Sigmoid colon (tissue), 7 donors: Measurements from ENCODE around the gene RPS24. TPM values are rescaled to one million over a fixed set of nuclear protein-coding genes. Genes with fewer than 3 reads are reported as not detected.

Source experiments
- DNase-seq: peaks from one replicate; pipeline ENCODE4 v3.0.0-alpha.2; 2019
- H3K27ac ChIP-seq, 4 donors: fragments of 200-600 bp; sonication (generic); one replicate each; pipeline ENCODE4 v1.5.1; 2016 to 2019; ENCODE audit warnings: mild to moderate bottlenecking in 1 of 4
- H3K27me3 ChIP-seq, 3 donors: fragments of 200-600 bp; sonication (generic); one replicate each; pipeline ENCODE4 v1.5.1; 2019; ENCODE audit warnings: mild to moderate bottlenecking in 1 of 3
- H3K36me3 ChIP-seq, 4 donors: fragments of 200-600 bp; sonication (generic); one replicate each; pipeline ENCODE4 v1.5.1; 2016 to 2019
- H3K4me1 ChIP-seq, 4 donors: fragments of 200-600 bp; sonication (generic); one replicate each; pipeline ENCODE4 v1.5.1; 2017 to 2019
- H3K4me3 ChIP-seq, 4 donors: fragments of 200-600 bp; sonication (generic); one replicate each; pipeline ENCODE4 v1.5.1; 2017 to 2019; ENCODE audit warnings: mild to moderate bottlenecking in 2 of 4, moderate library complexity in 1 of 4
- H3K9me3 ChIP-seq, 4 donors: fragments of 200-600 bp in 3 of 4; sonication (generic) in 3 of 4; one replicate each; pipeline versions ENCODE4 v1.5.1 to v1.6.1; 2013 to 2019
- EP300 ChIP-seq, 4 donors: sonication (generic); formaldehyde crosslinking; IDR thresholded peaks; one replicate each; pipeline ENCODE4 v1.6.1; 2017; ENCODE audit warnings: antibody characterized with exemption in 4 of 4
- POLR2A ChIP-seq, 2 donors: fragments of 450-650 bp; IDR thresholded peaks; one replicate each; pipeline ENCODE4 v1.6.1; 2016; ENCODE audit warnings: antibody characterized with exemption in 2 of 2, mild to moderate bottlenecking in 2 of 2, moderate library complexity in 2 of 2
- POLR2AphosphoS5 ChIP-seq, 4 donors: sonication (generic); formaldehyde crosslinking; IDR thresholded peaks; one replicate each; pipeline ENCODE4 v1.6.1; 2017; ENCODE audit warnings: antibody characterized with exemption in 4 of 4
- WGBS, 2 donors: extraction: QIAGEN DNeasy Blood & Tissue Kit; methylation state at CpG; one replicate each; pipeline ENCODE4 v1.1.7; 2013; 5-methylcytosine and 5-hydroxymethylcytosine counted together
- intact Hi-C: fragments of 100-400 bp; cut with DNase I; formaldehyde crosslinking; loops from one replicate; pipeline ENCODE4 v1.15.1; 2023
- polyA plus RNA-seq, 3 donors: library from polyadenylated mRNA; stranded (reverse); fragments of 200-250 nt; gene quantifications; one replicate each; pipeline ENCODE4 v1.2.3, GENCODE V29; 2013
- total RNA-seq, 4 donors: library from RNA; depleted of rRNA; stranded (reverse); fragments of >200 nt; gene quantifications; one replicate each; pipeline ENCODE4 v1.1.0, GENCODE V29; 2016
- TF ChIP-seq, protein P1 (sequence below), 4 experiments: fragments of 450-650 bp in 3 of 4; fragments of 200-600 bp in 1 of 4; IDR thresholded peaks; one replicate each; pipeline ENCODE4 v1.5.1; 2016 to 2019; ENCODE audit warnings: antibody characterized with exemption in 4 of 4, mild to moderate bottlenecking in 3 of 4, moderate library complexity in 2 of 4
- donor health status: healthy with polysubstance abuse.
- donor health status: Bipolar disorder and iron deficiency.
- donor health status: healthy.

Gene RPS24
- total and polyA plus RNA-seq, 7 donors, result 2,487 to 7,696 (median 3,724) TPM

DNA sequence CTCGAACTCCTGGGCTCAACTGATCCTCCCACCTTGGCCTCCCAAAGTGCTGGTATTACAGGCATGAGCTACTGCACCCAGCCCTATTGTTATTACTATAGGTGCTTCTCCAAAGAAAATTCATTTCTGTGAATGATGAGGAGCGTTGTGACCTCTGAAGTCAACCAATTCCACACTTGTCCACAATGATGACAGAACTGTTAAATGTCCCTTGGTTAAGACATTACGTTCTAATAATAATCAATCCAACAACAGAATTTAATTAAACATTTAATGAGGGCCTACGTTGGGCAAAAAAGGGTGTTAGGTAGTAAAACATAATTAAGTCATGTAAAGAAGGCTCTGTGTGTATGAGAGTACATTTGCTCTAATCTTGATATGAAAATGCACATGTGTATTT lies 22.6 kb upstream of the RPS24 start:
- 92 to 93% methylated on average over 4 of the region's 4 CpGs for WGBS, 2 donors
- H3K9me3 ChIP-seq, result no peaks in the 10 kb centered on the region
- H3K27ac ChIP-seq, result no peak overlapping the region
- no peak overlapping the region for H3K4me3 ChIP-seq
- intact Hi-C loops, result no loop called here
- H3K36me3 ChIP-seq, result peaks cover 9 to 96% (median 54%) of the 10 kb centered on the region in 4 donors
- no peaks in the 10 kb centered on the region for H3K4me1 ChIP-seq
- no peak for DNase-seq
- TF ChIP-seq, protein P1, sequence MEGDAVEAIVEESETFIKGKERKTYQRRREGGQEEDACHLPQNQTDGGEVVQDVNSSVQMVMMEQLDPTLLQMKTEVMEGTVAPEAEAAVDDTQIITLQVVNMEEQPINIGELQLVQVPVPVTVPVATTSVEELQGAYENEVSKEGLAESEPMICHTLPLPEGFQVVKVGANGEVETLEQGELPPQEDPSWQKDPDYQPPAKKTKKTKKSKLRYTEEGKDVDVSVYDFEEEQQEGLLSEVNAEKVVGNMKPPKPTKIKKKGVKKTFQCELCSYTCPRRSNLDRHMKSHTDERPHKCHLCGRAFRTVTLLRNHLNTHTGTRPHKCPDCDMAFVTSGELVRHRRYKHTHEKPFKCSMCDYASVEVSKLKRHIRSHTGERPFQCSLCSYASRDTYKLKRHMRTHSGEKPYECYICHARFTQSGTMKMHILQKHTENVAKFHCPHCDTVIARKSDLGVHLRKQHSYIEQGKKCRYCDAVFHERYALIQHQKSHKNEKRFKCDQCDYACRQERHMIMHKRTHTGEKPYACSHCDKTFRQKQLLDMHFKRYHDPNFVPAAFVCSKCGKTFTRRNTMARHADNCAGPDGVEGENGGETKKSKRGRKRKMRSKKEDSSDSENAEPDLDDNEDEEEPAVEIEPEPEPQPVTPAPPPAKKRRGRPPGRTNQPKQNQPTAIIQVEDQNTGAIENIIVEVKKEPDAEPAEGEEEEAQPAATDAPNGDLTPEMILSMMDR (IDR thresholded peaks at IDR 0.05), result no peak
- TF ChIP-seq POLR2A (IDR thresholded peaks at IDR 0.05), result no peak
- TF ChIP-seq EP300 (IDR thresholded peaks at IDR 0.05), result no peak
- no peak for TF ChIP-seq POLR2AphosphoS5 (IDR thresholded peaks at IDR 0.05)
- no peaks in the 10 kb centered on the region for H3K27me3 ChIP-seq

DNA sequence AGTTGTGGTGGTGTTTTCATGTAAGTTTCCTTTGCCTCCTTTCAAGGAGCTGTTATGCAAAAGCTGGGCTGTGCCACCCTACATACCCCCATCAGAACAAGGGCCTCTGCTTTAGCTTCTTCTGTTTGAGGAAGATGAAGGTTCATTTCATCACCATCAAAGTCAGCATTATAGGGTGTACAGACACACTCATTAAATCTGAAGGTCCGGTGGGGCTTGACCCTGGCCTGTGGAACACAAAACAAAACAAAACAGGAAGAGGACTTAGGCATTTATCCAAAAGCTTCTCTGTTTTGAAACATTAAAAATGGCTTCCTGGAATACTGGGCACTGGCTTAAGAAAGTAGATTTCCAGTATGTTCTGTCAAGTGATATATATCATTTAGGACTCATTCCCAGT lies 20.1 kb upstream of the RPS24 start:
- peaks cover 11 to 99% (median 64%) of the 10 kb centered on the region in 4 donors for H3K36me3 ChIP-seq
- TF ChIP-seq, protein P1 (IDR thresholded peaks at IDR 0.05), result no peak
- TF ChIP-seq POLR2AphosphoS5 (IDR thresholded peaks at IDR 0.05) (no peak), POLR2A (IDR thresholded peaks at IDR 0.05) (no peak), EP300 (IDR thresholded peaks at IDR 0.05) (no peak)

DNA sequence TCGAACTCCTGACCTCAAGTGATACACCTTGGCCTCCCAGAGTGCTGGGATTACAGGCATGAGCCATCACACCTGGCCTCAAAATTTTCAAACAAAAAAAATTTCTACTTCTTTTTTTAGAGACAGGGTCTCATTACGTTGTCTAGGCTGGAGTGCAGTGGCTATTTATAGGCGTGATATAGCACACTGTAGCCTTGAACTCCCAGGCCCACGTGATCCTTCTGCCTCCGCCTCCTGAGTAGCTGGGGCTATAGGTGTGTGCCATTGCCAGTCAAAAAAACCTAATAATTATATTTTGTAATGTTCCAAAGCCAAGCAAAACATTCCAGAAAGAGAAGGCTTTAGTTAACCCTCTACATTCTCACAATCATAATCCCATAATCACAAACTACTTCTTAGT lies 18.1 kb upstream of the RPS24 start:
- no peak overlapping the region for H3K27ac ChIP-seq
- H3K27me3 ChIP-seq, result no peaks in the 10 kb centered on the region
- 94 to 95% methylated on average over 5 of the region's 5 CpGs for WGBS, 2 donors
- intact Hi-C loops, result no loop called here
- DNase-seq, result no peak
- no peaks in the 10 kb centered on the region for H3K4me1 ChIP-seq
- no peaks in the 10 kb centered on the region for H3K9me3 ChIP-seq
- H3K36me3 ChIP-seq, result peaks cover 21 to 100% (median 64%) of the 10 kb centered on the region in 4 donors
- TF ChIP-seq POLR2A (IDR thresholded peaks at IDR 0.05) (no peak), POLR2AphosphoS5 (IDR thresholded peaks at IDR 0.05) (no peak), EP300 (IDR thresholded peaks at IDR 0.05) (no peak)
- TF ChIP-seq, protein P1 (IDR thresholded peaks at IDR 0.05), result no peak
- H3K4me3 ChIP-seq, result no peak overlapping the region

More for the DNA sequence above, 20.1 kb upstream of the RPS24 start:
- no peak overlapping the region for H3K27ac ChIP-seq
- H3K9me3 ChIP-seq, result no peaks in the 10 kb centered on the region
- no peaks in the 10 kb centered on the region for H3K27me3 ChIP-seq
- DNase-seq, result no peak
- 84 to 85% methylated on average over 1 of the region's 1 CpG for WGBS, 2 donors
- H3K4me1 ChIP-seq, result no peaks in the 10 kb centered on the region
- intact Hi-C loops, result no loop called here
- no peak overlapping the region for H3K4me3 ChIP-seq

DNA sequence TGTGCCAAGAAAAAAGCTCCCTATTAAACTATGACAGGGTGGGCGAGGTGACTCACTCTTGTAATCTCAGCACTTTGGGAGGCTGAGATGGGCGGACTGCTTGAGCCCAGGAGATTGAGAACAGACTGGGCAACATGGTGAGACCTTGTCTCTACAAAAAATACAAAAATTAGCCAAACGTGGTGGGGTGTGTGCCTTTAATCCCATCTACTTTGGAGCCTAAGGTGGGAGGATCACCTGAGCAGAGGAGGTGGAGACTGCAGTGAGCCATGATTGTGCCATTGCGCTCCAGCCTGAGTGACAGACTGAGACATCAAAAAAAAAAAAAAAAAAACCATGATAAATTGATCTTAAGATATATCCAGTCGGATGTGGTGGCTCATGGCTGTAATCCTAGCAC lies 15.8 kb upstream of the RPS24 start:
- H3K4me3 ChIP-seq, result no peak overlapping the region
- peaks cover 24 to 100% (median 63%) of the 10 kb centered on the region in 4 donors for H3K36me3 ChIP-seq
- no peaks in the 10 kb centered on the region for H3K4me1 ChIP-seq
- TF ChIP-seq, protein P1 (IDR thresholded peaks at IDR 0.05), result no peak
- no peak for TF ChIP-seq EP300 (IDR thresholded peaks at IDR 0.05)
- no peak for TF ChIP-seq POLR2A (IDR thresholded peaks at IDR 0.05)
- TF ChIP-seq POLR2AphosphoS5 (IDR thresholded peaks at IDR 0.05), result no peak
- no peaks in the 10 kb centered on the region for H3K9me3 ChIP-seq
- WGBS, 2 donors, result 87 to 93% methylated on average over 5 of the region's 5 CpGs
- H3K27ac ChIP-seq, result no peak overlapping the region
- intact Hi-C loops, result no loop called here
- DNase-seq, result no peak
- H3K27me3 ChIP-seq, result no peaks in the 10 kb centered on the region

DNA sequence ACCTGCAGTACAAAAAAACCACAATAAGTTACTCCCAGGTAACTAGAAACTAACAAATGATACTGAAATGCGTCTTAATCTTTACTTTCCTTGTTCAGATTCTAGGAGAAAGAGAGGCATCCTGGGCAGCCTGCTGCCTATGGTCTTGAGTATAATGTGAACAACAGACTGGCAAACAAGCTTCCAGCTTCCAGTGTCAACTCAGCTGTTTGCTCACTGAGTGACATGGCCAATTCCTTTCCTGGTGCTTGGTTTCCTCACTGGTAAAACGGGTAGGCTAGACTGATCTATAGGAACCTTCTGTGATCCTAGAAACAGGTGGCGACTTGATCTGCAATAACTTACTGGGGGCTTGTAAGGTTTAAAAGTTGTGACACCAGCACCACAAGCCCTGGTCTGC lies 14.4 kb upstream of the RPS24 start:
- no peak for DNase-seq
- H3K27ac ChIP-seq, result no peak overlapping the region
- H3K27me3 ChIP-seq, result no peaks in the 10 kb centered on the region
- no peak overlapping the region for H3K4me3 ChIP-seq
- WGBS, 2 donors, result 90 to 94% methylated on average over 3 of the region's 3 CpGs
- intact Hi-C loops, result no loop called here
- no peaks in the 10 kb centered on the region for H3K9me3 ChIP-seq
- TF ChIP-seq POLR2A (IDR thresholded peaks at IDR 0.05), result no peak
- TF ChIP-seq, protein P1 (IDR thresholded peaks at IDR 0.05), result no peak
- no peak for TF ChIP-seq POLR2AphosphoS5 (IDR thresholded peaks at IDR 0.05)
- no peak for TF ChIP-seq EP300 (IDR thresholded peaks at IDR 0.05)
- peaks cover 34 to 100% (median 65%) of the 10 kb centered on the region in 4 donors for H3K36me3 ChIP-seq
- no peaks in the 10 kb centered on the region for H3K4me1 ChIP-seq
